Spleen (tissue), 7 donors: Measurements from ENCODE around the gene MAFF.

Experiments used
- CTCF ChIP-seq, 11 experiments: fragments of 200-600 bp in 7 of 11; fragments of 450-650 bp in 4 of 11; sonication (generic) in 4 of 11; IDR thresholded peaks in 8 of 11; conservative IDR thresholded peaks in 3 of 11; 1 replicate in 7 of 11; 2 replicates in 4 of 11; pipeline versions ENCODE4 v1.4.0 to v1.8.0; 2016 to 2021; ENCODE audit warnings: antibody characterized with exemption in 11 of 11, inconsistent platforms in 4 of 11, mild to moderate bottlenecking in 1 of 11
- POLR2A ChIP-seq, 3 donors: fragments of 450-650 bp; IDR thresholded peaks; one replicate each; pipeline ENCODE4 v1.5.1; 2017; ENCODE audit warnings: antibody characterized with exemption in 3 of 3, mild to moderate bottlenecking in 1 of 3
- donor health status: DM: no; HTN: no; CAD: no; lungs with moderate emphysema.
- donor health status: DM: no; HTN: no; CAD: no.
- donor health status: DM: no; HTN: no; CAD: no.

- TF ChIP-seq CTCF (IDR thresholded peaks at IDR 0.05 in 8 of 11, conservative IDR thresholded peaks at IDR 0.05 in 3 of 11) (no peak), POLR2A (IDR thresholded peaks at IDR 0.05) (no peak)
These were observed 8.2 kb upstream of the MAFF start for GRCh38 chr22:38193580-38193979.
